Measurements from ENCODE around the gene RASGRP3. TPM values are rescaled to one million over a fixed set of nuclear protein-coding genes. Genes with fewer than 3 reads are reported as not detected.

Gene RASGRP3
- total RNA-seq, 1 experiment from 2014 or later = 4.6 TPM

GRCh38 chr2:33535421-33535820 is 59.0 kb downstream of the RASGRP3 start:
- no peaks in the 10 kb centered on the region for H3K9me3 Mint-ChIP-seq (ENCODE audit: low read depth, unreplicated experiment)
- CTCF ChIA-PET = no interaction called here
- no peaks in the 10 kb centered on the region for H3K36me3 Mint-ChIP-seq (ENCODE audit: insufficient read depth, unreplicated experiment)
- no peak overlapping the region for H3K4me3 Mint-ChIP-seq (ENCODE audit: low read depth, unreplicated experiment)
- no peak overlapping the region for H3K27ac Mint-ChIP-seq (ENCODE audit: unreplicated experiment)
- TF ChIP-seq CTCF (IDR thresholded peaks at IDR 0.05; ENCODE audit: unreplicated experiment) = no peak
- DNase-seq = no peak
- no peaks in the 10 kb centered on the region for H3K4me1 Mint-ChIP-seq (ENCODE audit: low read depth, unreplicated experiment)
- no peaks in the 10 kb centered on the region for H3K27me3 Mint-ChIP-seq (ENCODE audit: unreplicated experiment)
- no TSS peak for BruUV-seq (replicated peaks)
- intact Hi-C loops (cut with micrococcal nuclease; ENCODE audit: unreplicated experiment) = no loop called here

- intact Hi-C loops (cut with micrococcal nuclease; ENCODE audit: unreplicated experiment) = no loop called here
- Mint-ChIP-seq H3K27ac (ENCODE audit: unreplicated experiment) (no peak overlapping the region), H3K4me3 (ENCODE audit: low read depth, unreplicated experiment) (no peak overlapping the region), H3K4me1 (ENCODE audit: low read depth, unreplicated experiment) (no peaks in the 10 kb centered on the region), H3K9me3 (ENCODE audit: low read depth, unreplicated experiment) (no peaks in the 10 kb centered on the region), H3K27me3 (ENCODE audit: unreplicated experiment) (no peaks in the 10 kb centered on the region), H3K36me3 (ENCODE audit: insufficient read depth, unreplicated experiment) (no peaks in the 10 kb centered on the region)
- no TSS peak for BruUV-seq (replicated peaks)
- CTCF ChIA-PET = no interaction called here
- no peak for DNase-seq
- TF ChIP-seq CTCF (IDR thresholded peaks at IDR 0.05; ENCODE audit: unreplicated experiment) = no peak
Measured at GRCh38 chr2:33541243-33541642, 64.8 kb downstream of the RASGRP3 start.

GRCh38 chr2:33550206-33550605 is 73.8 kb downstream of the RASGRP3 start:
- H3K9me3 Mint-ChIP-seq (ENCODE audit: low read depth, unreplicated experiment) = no peaks in the 10 kb centered on the region
- CTCF ChIA-PET = no interaction called here
- H3K4me3 Mint-ChIP-seq (ENCODE audit: low read depth, unreplicated experiment) = no peak overlapping the region
- no peaks in the 10 kb centered on the region for H3K36me3 Mint-ChIP-seq (ENCODE audit: insufficient read depth, unreplicated experiment)
- no peaks in the 10 kb centered on the region for H3K4me1 Mint-ChIP-seq (ENCODE audit: low read depth, unreplicated experiment)
- H3K27ac Mint-ChIP-seq (ENCODE audit: unreplicated experiment) = no peak overlapping the region
- TF ChIP-seq CTCF (IDR thresholded peaks at IDR 0.05; ENCODE audit: unreplicated experiment) = no peak
- intact Hi-C loops (cut with micrococcal nuclease; ENCODE audit: unreplicated experiment) = no loop called here
- no peaks in the 10 kb centered on the region for H3K27me3 Mint-ChIP-seq (ENCODE audit: unreplicated experiment)
- no TSS peak for BruUV-seq (replicated peaks)
- DNase-seq = no peak

- no peaks in the 10 kb centered on the region for H3K4me1 Mint-ChIP-seq (ENCODE audit: low read depth, unreplicated experiment)
Measured at GRCh38 chr2:33552758-33553461, 76.5 kb downstream of the RASGRP3 start.

More at GRCh38 chr2:33552758-33553461, 76.5 kb downstream of the RASGRP3 start:
- Mint-ChIP-seq H3K27ac (ENCODE audit: unreplicated experiment) (peak overlapping the region; percentile 21), H3K9me3 (ENCODE audit: low read depth, unreplicated experiment) (no peaks in the 10 kb centered on the region), H3K36me3 (ENCODE audit: insufficient read depth, unreplicated experiment) (no peaks in the 10 kb centered on the region), H3K27me3 (ENCODE audit: unreplicated experiment) (no peaks in the 10 kb centered on the region), H3K4me3 (ENCODE audit: low read depth, unreplicated experiment) (no peak overlapping the region)
- TF ChIP-seq CTCF (IDR thresholded peaks at IDR 0.05; ENCODE audit: unreplicated experiment) = no peak
- DNase-seq = no peak
- intact Hi-C loops (cut with micrococcal nuclease; ENCODE audit: unreplicated experiment) = no loop called here
- no TSS peak for BruUV-seq (replicated peaks)
- CTCF ChIA-PET = no interaction called here

Measured in Calu3 (cell line).